ENCODE measurements around the gene PHF10.
"Not testable (repeated sequence)": the region's sequence is repeated elsewhere in the genome, so short reads cannot be mapped to it uniquely, and the experiment has no call there.

DNA sequence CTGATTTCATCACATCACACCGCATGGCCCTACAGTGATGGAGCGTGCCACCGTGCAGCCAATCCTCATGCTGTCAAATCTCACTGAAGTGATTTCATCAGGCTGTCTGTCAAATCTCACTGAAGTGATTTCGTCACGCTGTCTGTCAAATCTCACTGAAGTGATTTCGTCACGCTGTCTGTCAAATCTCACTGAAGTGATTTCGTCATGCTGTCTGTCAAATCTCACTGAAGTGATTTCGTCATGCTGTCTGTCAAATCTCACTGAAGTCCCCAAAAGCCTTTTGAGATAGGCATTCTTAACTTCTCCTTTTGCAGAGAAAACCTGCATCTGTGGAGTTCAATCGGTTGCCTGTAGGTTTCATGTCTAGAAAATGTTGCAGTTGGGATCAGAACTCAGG, 41.5 kb upstream of the PHF10 start:
- TF ChIP-seq, protein P1, sequence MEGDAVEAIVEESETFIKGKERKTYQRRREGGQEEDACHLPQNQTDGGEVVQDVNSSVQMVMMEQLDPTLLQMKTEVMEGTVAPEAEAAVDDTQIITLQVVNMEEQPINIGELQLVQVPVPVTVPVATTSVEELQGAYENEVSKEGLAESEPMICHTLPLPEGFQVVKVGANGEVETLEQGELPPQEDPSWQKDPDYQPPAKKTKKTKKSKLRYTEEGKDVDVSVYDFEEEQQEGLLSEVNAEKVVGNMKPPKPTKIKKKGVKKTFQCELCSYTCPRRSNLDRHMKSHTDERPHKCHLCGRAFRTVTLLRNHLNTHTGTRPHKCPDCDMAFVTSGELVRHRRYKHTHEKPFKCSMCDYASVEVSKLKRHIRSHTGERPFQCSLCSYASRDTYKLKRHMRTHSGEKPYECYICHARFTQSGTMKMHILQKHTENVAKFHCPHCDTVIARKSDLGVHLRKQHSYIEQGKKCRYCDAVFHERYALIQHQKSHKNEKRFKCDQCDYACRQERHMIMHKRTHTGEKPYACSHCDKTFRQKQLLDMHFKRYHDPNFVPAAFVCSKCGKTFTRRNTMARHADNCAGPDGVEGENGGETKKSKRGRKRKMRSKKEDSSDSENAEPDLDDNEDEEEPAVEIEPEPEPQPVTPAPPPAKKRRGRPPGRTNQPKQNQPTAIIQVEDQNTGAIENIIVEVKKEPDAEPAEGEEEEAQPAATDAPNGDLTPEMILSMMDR (IDR thresholded peaks at IDR 0.05), result not testable (repeated sequence)
- not testable (repeated sequence) for TF ChIP-seq EZH2 (IDR thresholded peaks at IDR 0.05; ENCODE audit: borderline replicate concordance, insufficient read depth, low read depth, low read length, poor library complexity, severe bottlenecking)
